A549 (cell line): ENCODE measurements around the gene EIF3L. TPM values are rescaled to one million over a fixed set of nuclear protein-coding genes. Genes with fewer than 3 reads are reported as not detected.

ENCODE experiments used
- ATOH8 ChIP-seq: fragments of 250-450 bp; sonication (Bioruptor Pico); IDR thresholded peaks from 2 replicates; pipeline ENCODE4 v1.5.0; 2020; ENCODE audit warnings: low read depth, mild to moderate bottlenecking, moderate library complexity
- BHLHE40 ChIP-seq: IDR thresholded peaks from 2 replicates; pipeline ENCODE4 v1.6.1; 2012; ENCODE audit warnings: low read depth, low read length, inconsistent platforms
- CBX2 ChIP-seq: fragments of 200-600 bp; sonication (generic); IDR thresholded peaks from 2 replicates; pipeline ENCODE4 v1.6.1; 2016; ENCODE audit warnings: low read depth, mild to moderate bottlenecking, borderline replicate concordance
- CBX8 ChIP-seq: fragments of 200-600 bp; sonication (generic); IDR thresholded peaks from 2 replicates; pipeline ENCODE4 v1.6.1; 2016
- CHD2 ChIP-seq: fragments of 150-350 bp; IDR thresholded peaks from 2 replicates; pipeline ENCODE4 v1.6.1; 2014; ENCODE audit warnings: low read length; ENCODE audit not compliant: partially characterized antibody
- CHD4 ChIP-seq: fragments of 200-600 bp; sonication (generic); IDR thresholded peaks from 2 replicates; pipeline ENCODE4 v1.6.1; 2016; ENCODE audit warnings: antibody characterized with exemption, mild to moderate bottlenecking, borderline replicate concordance
- CTCF ChIP-seq: fragments of >200 bp; sonication (Bioruptor Twin); formaldehyde crosslinking; IDR thresholded peaks from 3 replicates; pipeline ENCODE4 v1.5.1; 2016
- EHF ChIP-seq: fragments of 250-450 bp; sonication (Bioruptor Pico); IDR thresholded peaks from 2 replicates; pipeline ENCODE4 v1.5.0; 2020; ENCODE audit warnings: mild to moderate bottlenecking
- EP300 ChIP-seq, 2 experiments: fragments of >200 bp; sonication (Bioruptor Twin); formaldehyde crosslinking; IDR thresholded peaks; 2 replicates in 1 of 2; 3 replicates in 1 of 2; pipeline ENCODE4 v1.6.1; 2016 to 2017
- ESRRA ChIP-seq: fragments of 150-350 bp; IDR thresholded peaks from 2 replicates; pipeline ENCODE4 v1.6.1; 2014; ENCODE audit warnings: mild to moderate bottlenecking, low read length, borderline replicate concordance
- FOXS1 ChIP-seq: fragments of 250-450 bp; sonication (Bioruptor Pico); IDR thresholded peaks from 2 replicates; pipeline ENCODE4 v1.5.0; 2020; ENCODE audit warnings: mild to moderate bottlenecking, moderate library complexity
- HES2 ChIP-seq: fragments of >200 bp; sonication (Bioruptor Twin); formaldehyde crosslinking; IDR thresholded peaks from 2 replicates; pipeline ENCODE4 v1.6.1; 2016
- HOXA7 ChIP-seq: fragments of 250-450 bp; sonication (Bioruptor Pico); IDR thresholded peaks from 2 replicates; pipeline ENCODE4 v1.5.0; 2020; ENCODE audit warnings: mild to moderate bottlenecking, moderate library complexity
- HOXB13 ChIP-seq: fragments of 250-450 bp; sonication (Bioruptor Pico); IDR thresholded peaks from 2 replicates; pipeline ENCODE4 v1.5.0; 2020; ENCODE audit warnings: low read depth, mild to moderate bottlenecking, moderate library complexity
- JUN ChIP-seq, 2 experiments: fragments of >200 bp; sonication (Bioruptor Twin); formaldehyde crosslinking; IDR thresholded peaks; 2 replicates in 1 of 2; 3 replicates in 1 of 2; pipeline ENCODE4 v1.6.1; 2016 to 2017
- JUNB ChIP-seq: fragments of >200 bp; sonication (Bioruptor Twin); formaldehyde crosslinking; IDR thresholded peaks from 2 replicates; pipeline ENCODE4 v1.6.1; 2016
- KDM1A ChIP-seq: fragments of 200-600 bp; sonication (generic); IDR thresholded peaks from 2 replicates; pipeline ENCODE4 v1.6.1; 2016; ENCODE audit warnings: low read depth, mild to moderate bottlenecking
- MAFK ChIP-seq: fragments of 450-650 bp; IDR thresholded peaks from 2 replicates; pipeline ENCODE4 v1.6.1; 2014; ENCODE audit not compliant: partially characterized antibody
- MAZ ChIP-seq: fragments of 150-350 bp; IDR thresholded peaks from 2 replicates; pipeline ENCODE4 v1.6.1; 2014; ENCODE audit warnings: antibody characterized with exemption, low read depth, low read length, borderline replicate concordance
- NFE2L2 ChIP-seq: fragments of 150-350 bp; conservative IDR thresholded peaks from 2 replicates; pipeline ENCODE4 v1.6.1; 2014; ENCODE audit warnings: low read length
- NR3C1 ChIP-seq: fragments of >200 bp; sonication (Bioruptor Twin); formaldehyde crosslinking; IDR thresholded peaks from 3 replicates; pipeline ENCODE4 v1.6.1; 2017
- PBX3 ChIP-seq: IDR thresholded peaks from 2 replicates; pipeline ENCODE4 v1.6.1; 2012
- POLR2A ChIP-seq: IDR thresholded peaks from 2 replicates; pipeline ENCODE4 v1.6.1; 2012; ENCODE audit warnings: mild to moderate bottlenecking, low read length
- RAD21 ChIP-seq, 2 experiments: fragments of >200 bp in 1 of 2; sonication (Bioruptor Twin) in 1 of 2; formaldehyde crosslinking in 1 of 2; IDR thresholded peaks in 1 of 2; conservative IDR thresholded peaks in 1 of 2; 2 replicates in 1 of 2; 3 replicates in 1 of 2; pipeline ENCODE4 v1.6.1; 2012 to 2018; ENCODE audit warnings: inconsistent platforms in 1 of 2
- RCOR1 ChIP-seq: fragments of 150-350 bp; IDR thresholded peaks from 2 replicates; pipeline ENCODE4 v1.6.1; 2014; ENCODE audit warnings: antibody characterized with exemption, low read length, low read depth
- TFCP2L1 ChIP-seq: fragments of 250-450 bp; sonication (Bioruptor Pico); IDR thresholded peaks from 2 replicates; pipeline ENCODE4 v1.5.0; 2021; ENCODE audit warnings: mild to moderate bottlenecking
- TP53 ChIP-seq: fragments of 250-450 bp; sonication (Bioruptor Pico); IDR thresholded peaks from 2 replicates; pipeline ENCODE4 v1.5.0; 2021; ENCODE audit warnings: mild to moderate bottlenecking, moderate library complexity
- ZC3H11A ChIP-seq: fragments of 450-650 bp; IDR thresholded peaks from 2 replicates; pipeline ENCODE4 v1.6.1; 2014; ENCODE audit warnings: antibody characterized with exemption, mild to moderate bottlenecking
- ZNF302 ChIP-seq: fragments of 250-450 bp; sonication (Bioruptor Pico); IDR thresholded peaks from 2 replicates; pipeline ENCODE4 v1.9.0; 2021; ENCODE audit warnings: inconsistent platforms, mild to moderate bottlenecking, moderate library complexity
- polyA plus RNA-seq, 4 experiments: library from polyadenylated mRNA; depleted of rRNA in 3 of 4; stranded (reverse); fragments of >200 nt; fragmentation: RNase III in 1 of 4; extraction: RNeasy Plus Mini Kit Qiagen cat#74134 plus additional on column Dnase treatment in 1 of 4; gene quantifications; 2 replicates in 3 of 4; 3 replicates in 1 of 4; pipeline ENCODE4 v1.2.3, GENCODE V29; 2011 to 2017
- TF ChIP-seq, protein P1 (sequence below): fragments of 200-600 bp; sonication (generic); IDR thresholded peaks from 2 replicates; pipeline ENCODE4 v1.6.1; 2016; ENCODE audit warnings: antibody characterized with exemption, mild to moderate bottlenecking, moderate library complexity
- TF ChIP-seq, protein P2 (sequence below): IDR thresholded peaks from 2 replicates; pipeline ENCODE4 v1.6.1; 2012
- TF ChIP-seq, protein P3 (sequence below): fragments of 450-650 bp; IDR thresholded peaks from 2 replicates; pipeline ENCODE4 v1.6.1; 2014; ENCODE audit warnings: antibody characterized with exemption
- TF ChIP-seq, protein P4 (sequence below): fragments of 250-450 bp; sonication (Bioruptor Pico); IDR thresholded peaks from 2 replicates; pipeline ENCODE4 v1.5.0; 2021; ENCODE audit warnings: mild to moderate bottlenecking, moderate library complexity, borderline replicate concordance

EIF3L gene
- polyA plus RNA-seq, 2 of the 4 experiments (the other 2 are of a cell fraction): 218 to 423 TPM

DNA sequence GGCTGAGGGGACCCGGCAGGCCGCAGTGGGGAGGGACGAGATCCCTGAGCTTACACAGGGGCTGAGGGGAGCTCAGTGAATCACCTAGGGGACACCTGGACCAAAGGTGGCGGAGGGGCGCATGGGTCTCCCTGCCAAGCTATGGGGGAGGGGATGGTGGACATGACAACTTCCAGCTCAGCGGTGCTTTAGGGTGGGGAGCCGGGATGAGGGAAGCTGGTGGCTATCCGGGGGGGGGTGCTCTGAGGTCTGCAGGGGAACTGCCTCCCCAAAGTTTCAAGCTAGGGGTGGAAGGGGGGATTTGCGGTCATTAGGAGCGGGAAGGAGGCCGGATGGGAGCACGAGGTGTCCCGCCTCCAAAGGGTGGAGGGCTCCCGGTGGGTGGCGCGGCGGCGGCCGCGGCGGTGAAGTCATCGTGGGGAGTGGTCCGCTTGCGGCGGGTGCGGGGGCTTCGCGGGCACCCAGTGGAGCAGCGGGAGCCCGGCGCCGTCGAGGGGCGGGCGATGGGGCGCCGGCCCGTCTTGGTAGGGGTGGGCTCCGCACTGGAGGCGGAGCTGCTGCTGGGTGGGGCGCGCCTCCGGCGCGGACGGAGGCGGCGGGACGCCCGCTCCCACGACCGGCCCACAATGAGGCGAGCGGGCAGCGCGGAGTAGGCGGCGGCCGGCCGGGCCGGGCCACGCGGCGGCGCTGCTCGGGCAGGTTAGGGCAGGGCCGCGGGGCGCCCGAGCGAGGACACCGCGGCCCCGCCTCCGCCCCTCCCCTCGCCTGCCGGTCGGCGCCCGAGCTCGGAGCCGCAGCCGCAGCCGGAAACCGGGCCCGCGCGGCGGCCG lies 56.5 kb downstream of the EIF3L start, which contains the start of gene MICALL1 (continued):
- peak; percentile 52 for TF ChIP-seq CTCF
- TF ChIP-seq CHD2: no peak
- TF ChIP-seq CBX8: no peak
- TF ChIP-seq CHD4: no peak
- no peak for TF ChIP-seq HOXB13 (CRISPR knock-in tag)
- TF ChIP-seq RCOR1: no peak
- TF ChIP-seq, protein P1, sequence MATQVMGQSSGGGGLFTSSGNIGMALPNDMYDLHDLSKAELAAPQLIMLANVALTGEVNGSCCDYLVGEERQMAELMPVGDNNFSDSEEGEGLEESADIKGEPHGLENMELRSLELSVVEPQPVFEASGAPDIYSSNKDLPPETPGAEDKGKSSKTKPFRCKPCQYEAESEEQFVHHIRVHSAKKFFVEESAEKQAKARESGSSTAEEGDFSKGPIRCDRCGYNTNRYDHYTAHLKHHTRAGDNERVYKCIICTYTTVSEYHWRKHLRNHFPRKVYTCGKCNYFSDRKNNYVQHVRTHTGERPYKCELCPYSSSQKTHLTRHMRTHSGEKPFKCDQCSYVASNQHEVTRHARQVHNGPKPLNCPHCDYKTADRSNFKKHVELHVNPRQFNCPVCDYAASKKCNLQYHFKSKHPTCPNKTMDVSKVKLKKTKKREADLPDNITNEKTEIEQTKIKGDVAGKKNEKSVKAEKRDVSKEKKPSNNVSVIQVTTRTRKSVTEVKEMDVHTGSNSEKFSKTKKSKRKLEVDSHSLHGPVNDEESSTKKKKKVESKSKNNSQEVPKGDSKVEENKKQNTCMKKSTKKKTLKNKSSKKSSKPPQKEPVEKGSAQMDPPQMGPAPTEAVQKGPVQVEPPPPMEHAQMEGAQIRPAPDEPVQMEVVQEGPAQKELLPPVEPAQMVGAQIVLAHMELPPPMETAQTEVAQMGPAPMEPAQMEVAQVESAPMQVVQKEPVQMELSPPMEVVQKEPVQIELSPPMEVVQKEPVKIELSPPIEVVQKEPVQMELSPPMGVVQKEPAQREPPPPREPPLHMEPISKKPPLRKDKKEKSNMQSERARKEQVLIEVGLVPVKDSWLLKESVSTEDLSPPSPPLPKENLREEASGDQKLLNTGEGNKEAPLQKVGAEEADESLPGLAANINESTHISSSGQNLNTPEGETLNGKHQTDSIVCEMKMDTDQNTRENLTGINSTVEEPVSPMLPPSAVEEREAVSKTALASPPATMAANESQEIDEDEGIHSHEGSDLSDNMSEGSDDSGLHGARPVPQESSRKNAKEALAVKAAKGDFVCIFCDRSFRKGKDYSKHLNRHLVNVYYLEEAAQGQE: no peak
- no peak for TF ChIP-seq PBX3
- no peak; a peak in 1 of 5 replicates for TF ChIP-seq RAD21 (conservative IDR thresholded peaks at IDR 0.05 in 1 of 2, IDR thresholded peaks at IDR 0.05 in 1 of 2)
- 0 out of 2 replicates have a peak, but pooled peaks have one; percentile 22 for TF ChIP-seq HOXA7 (CRISPR knock-in tag)
- TF ChIP-seq NFE2L2: no peak
- TF ChIP-seq ESRRA: no peak
- TF ChIP-seq NR3C1: no peak
- TF ChIP-seq FOXS1 (CRISPR knock-in tag): no peak
- no peak for TF ChIP-seq MAFK
- TF ChIP-seq JUNB: no peak
- TF ChIP-seq MAZ: no peak
- peak; percentile 28; the same call in 1 of the 2 replicates for TF ChIP-seq POLR2A
- TF ChIP-seq, protein P2, sequence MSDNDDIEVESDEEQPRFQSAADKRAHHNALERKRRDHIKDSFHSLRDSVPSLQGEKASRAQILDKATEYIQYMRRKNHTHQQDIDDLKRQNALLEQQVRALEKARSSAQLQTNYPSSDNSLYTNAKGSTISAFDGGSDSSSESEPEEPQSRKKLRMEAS: peak; percentile 65
- no peak for TF ChIP-seq CBX2
- no peak for TF ChIP-seq TFCP2L1 (CRISPR knock-in tag)
- TF ChIP-seq, protein P3, sequence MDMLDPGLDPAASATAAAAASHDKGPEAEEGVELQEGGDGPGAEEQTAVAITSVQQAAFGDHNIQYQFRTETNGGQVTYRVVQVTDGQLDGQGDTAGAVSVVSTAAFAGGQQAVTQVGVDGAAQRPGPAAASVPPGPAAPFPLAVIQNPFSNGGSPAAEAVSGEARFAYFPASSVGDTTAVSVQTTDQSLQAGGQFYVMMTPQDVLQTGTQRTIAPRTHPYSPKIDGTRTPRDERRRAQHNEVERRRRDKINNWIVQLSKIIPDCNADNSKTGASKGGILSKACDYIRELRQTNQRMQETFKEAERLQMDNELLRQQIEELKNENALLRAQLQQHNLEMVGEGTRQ: no peak
- no peak for TF ChIP-seq ZC3H11A
- TF ChIP-seq JUN (IDR thresholded peaks at IDR 0.05): peak in 1 of 2 experiments; percentile 66; a peak in 3 of 5 replicates
- no peak for TF ChIP-seq TP53 (CRISPR knock-in tag)
- TF ChIP-seq HES2: no peak
- no peak for TF ChIP-seq ATOH8
- TF ChIP-seq BHLHE40: no peak
- no peak for TF ChIP-seq EHF (CRISPR knock-in tag)
- no peak for TF ChIP-seq KDM1A
- TF ChIP-seq ZNF302 (CRISPR knock-in tag): no peak
- no peak for TF ChIP-seq EP300 (IDR thresholded peaks at IDR 0.05)
- TF ChIP-seq, protein P4, sequence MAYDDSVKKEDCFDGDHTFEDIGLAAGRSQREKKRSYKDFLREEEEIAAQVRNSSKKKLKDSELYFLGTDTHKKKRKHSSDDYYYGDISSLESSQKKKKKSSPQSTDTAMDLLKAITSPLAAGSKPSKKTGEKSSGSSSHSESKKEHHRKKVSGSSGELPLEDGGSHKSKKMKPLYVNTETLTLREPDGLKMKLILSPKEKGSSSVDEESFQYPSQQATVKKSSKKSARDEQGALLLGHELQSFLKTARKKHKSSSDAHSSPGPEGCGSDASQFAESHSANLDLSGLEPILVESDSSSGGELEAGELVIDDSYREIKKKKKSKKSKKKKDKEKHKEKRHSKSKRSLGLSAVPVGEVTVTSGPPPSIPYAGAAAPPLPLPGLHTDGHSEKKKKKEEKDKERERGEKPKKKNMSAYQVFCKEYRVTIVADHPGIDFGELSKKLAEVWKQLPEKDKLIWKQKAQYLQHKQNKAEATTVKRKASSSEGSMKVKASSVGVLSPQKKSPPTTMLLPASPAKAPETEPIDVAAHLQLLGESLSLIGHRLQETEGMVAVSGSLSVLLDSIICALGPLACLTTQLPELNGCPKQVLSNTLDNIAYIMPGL: no peak
